ENCODE measurements around the gene AMFR.
"Not testable (repeated sequence)": the region's sequence is repeated elsewhere in the genome, so short reads cannot be mapped to it uniquely, and the experiment has no call there.

Gene AMFR

GRCh38 chr16:56387396-56387795 lies 37.9 kb downstream of the AMFR start:
- no peak for DNase-seq

GRCh38 chr16:56384074-56384721 lies 41.1 kb downstream of the AMFR start:
- DNase-seq, result no peak

GRCh38 chr16:56382901-56383355 lies 42.4 kb downstream of the AMFR start:
- peak; percentile 22 for DNase-seq

GRCh38 chr16:56382459-56382858 lies 42.9 kb downstream of the AMFR start:
- DNase-seq, result no peak

GRCh38 chr16:56380778-56381485 lies 44.4 kb downstream of the AMFR start:
- not testable (repeated sequence) for DNase-seq

GRCh38 chr16:56379044-56379443 lies 46.3 kb downstream of the AMFR start:
- not testable (repeated sequence) for DNase-seq

GRCh38 chr16:56375792-56376191 lies 49.6 kb downstream of the AMFR start:
- DNase-seq, result not testable (repeated sequence)

- peak; percentile 17 for DNase-seq
Observed at GRCh38 chr16:56373003-56373402, 52.3 kb downstream of the AMFR start.

- DNase-seq, result no peak
Observed at GRCh38 chr16:56372013-56372634, 53.2 kb downstream of the AMFR start.

GRCh38 chr16:56371660-56371937 lies 53.7 kb downstream of the AMFR start:
- DNase-seq, result no peak

- no peak for DNase-seq
Observed at GRCh38 chr16:56370875-56371659, 54.3 kb downstream of the AMFR start.

- no peak for DNase-seq
Observed at GRCh38 chr16:56370185-56370874, 55.0 kb downstream of the AMFR start.

- DNase-seq, result no peak
Observed at GRCh38 chr16:56369202-56369601, 56.1 kb downstream of the AMFR start.

GRCh38 chr16:56368545-56368944 lies 56.8 kb downstream of the AMFR start:
- DNase-seq, result no peak

GRCh38 chr16:56367764-56368163 lies 57.6 kb downstream of the AMFR start:
- no peak for DNase-seq

- DNase-seq, result no peak
Observed at GRCh38 chr16:56366945-56367344, 58.4 kb downstream of the AMFR start.

- DNase-seq, result no peak
Observed at GRCh38 chr16:56365552-56365951, 59.8 kb downstream of the AMFR start.

- DNase-seq, result no peak
Observed at GRCh38 chr16:56364865-56365264, 60.5 kb downstream of the AMFR start.

- DNase-seq, result no peak
Observed at GRCh38 chr16:56363781-56364565, 61.4 kb downstream of the AMFR start.

GRCh38 chr16:56363181-56363716 lies 62.1 kb downstream of the AMFR start:
- DNase-seq, result no peak

- no peak for DNase-seq
Observed at GRCh38 chr16:56362706-56363105, 62.6 kb downstream of the AMFR start.
